Measurements from ENCODE around the gene MEMO1.

DNA sequence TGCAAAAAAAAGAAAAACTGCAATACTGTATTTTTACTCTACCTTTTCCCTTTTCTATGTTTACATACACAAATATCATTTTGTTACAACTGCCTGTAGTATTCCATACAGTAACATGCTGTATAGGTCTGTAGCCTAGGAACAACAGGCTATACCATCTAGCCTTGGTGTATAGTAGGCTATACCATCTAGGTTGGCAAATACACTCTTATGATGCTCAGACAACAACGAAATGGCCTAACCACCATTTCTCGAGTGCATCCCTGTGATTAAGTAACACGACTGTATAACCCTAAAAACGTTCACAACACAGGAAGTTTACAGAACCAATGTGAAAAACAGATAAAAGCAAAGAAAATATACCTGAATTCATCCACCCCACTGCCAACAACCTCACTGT is 64.0 kb downstream of the MEMO1 start:
- TF ChIP-seq, protein P1, sequence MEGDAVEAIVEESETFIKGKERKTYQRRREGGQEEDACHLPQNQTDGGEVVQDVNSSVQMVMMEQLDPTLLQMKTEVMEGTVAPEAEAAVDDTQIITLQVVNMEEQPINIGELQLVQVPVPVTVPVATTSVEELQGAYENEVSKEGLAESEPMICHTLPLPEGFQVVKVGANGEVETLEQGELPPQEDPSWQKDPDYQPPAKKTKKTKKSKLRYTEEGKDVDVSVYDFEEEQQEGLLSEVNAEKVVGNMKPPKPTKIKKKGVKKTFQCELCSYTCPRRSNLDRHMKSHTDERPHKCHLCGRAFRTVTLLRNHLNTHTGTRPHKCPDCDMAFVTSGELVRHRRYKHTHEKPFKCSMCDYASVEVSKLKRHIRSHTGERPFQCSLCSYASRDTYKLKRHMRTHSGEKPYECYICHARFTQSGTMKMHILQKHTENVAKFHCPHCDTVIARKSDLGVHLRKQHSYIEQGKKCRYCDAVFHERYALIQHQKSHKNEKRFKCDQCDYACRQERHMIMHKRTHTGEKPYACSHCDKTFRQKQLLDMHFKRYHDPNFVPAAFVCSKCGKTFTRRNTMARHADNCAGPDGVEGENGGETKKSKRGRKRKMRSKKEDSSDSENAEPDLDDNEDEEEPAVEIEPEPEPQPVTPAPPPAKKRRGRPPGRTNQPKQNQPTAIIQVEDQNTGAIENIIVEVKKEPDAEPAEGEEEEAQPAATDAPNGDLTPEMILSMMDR (conservative IDR thresholded peaks at IDR 0.05), result no peak
- TF ChIP-seq ZFX (IDR thresholded peaks at IDR 0.05), result no peak
